Adipocyte (in vitro differentiated cells): ENCODE data around the gene SCGB1C1.

Source experiments
- DNase-seq: peaks from one replicate; pipeline ENCODE4 v3.0.0-alpha.2; 2015; ENCODE audit warnings: low read depth
- H3K27me3 ChIP-seq: replicated peaks from 2 replicates; pipeline ENCODE4 v1.7.0; 2013; ENCODE audit warnings: mild to moderate bottlenecking, low read length, moderate library complexity; ENCODE audit not compliant: control insufficient read depth, insufficient read depth
- H3K36me3 ChIP-seq: 2 replicates; pipeline ENCODE4 v1.7.0; 2013; ENCODE audit warnings: low read length, mild to moderate bottlenecking, moderate library complexity; ENCODE audit not compliant: control insufficient read depth, insufficient read depth, severe bottlenecking
- H3K4me1 ChIP-seq: 2 replicates; pipeline ENCODE4 v1.7.0; 2013; ENCODE audit warnings: mild to moderate bottlenecking, low read length, moderate library complexity; ENCODE audit not compliant: control insufficient read depth, insufficient read depth
- H3K4me3 ChIP-seq: 2 replicates; pipeline ENCODE4 v1.7.0; 2013; ENCODE audit warnings: mild to moderate bottlenecking, low read length, moderate library complexity
- H3K9ac ChIP-seq: 2 replicates; pipeline ENCODE4 v1.7.0; 2013; ENCODE audit warnings: mild to moderate bottlenecking, low read length, moderate library complexity
- H3K9me3 ChIP-seq: 2 replicates; pipeline ENCODE4 v1.7.0; 2013; ENCODE audit warnings: mild to moderate bottlenecking, low read length, moderate library complexity; ENCODE audit not compliant: control insufficient read depth

SCGB1C1 gene

DNA sequence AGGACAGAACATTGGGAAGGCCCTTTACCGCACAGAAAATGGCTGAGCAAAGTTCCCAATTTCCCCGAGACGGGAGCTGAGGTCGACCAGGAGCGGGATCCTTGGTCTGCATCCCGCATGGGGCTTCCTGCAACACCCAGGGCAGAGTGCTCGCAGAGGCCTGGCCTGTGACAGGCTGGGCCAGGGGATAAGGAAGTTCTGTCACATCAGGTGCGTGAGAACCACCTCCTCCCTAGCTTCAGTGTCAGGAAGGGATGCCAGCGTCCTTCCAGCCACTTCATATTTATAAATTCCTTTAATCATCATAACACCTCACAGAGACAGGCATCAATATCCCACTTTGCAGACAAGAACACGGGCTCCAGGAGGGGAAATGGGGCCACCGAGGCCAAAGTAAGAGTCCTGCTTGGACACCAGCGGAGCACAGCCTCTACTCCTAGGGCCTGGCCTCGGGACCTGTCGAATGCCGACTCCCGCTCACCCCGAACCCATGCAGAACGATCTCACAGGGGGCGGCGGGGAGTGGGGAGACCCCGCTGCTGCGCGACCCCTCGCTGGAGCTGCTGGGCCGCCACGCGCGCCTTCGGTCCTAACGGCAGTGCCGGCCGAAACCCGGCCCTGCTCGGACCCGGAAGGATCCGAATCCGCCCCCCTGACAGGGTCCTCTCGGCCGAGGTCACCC lies 13.8 kb downstream of the SCGB1C1 start:
- peak; percentile 53 for DNase-seq
- no peaks in the 10 kb centered on the region for H3K9me3 ChIP-seq

DNA sequence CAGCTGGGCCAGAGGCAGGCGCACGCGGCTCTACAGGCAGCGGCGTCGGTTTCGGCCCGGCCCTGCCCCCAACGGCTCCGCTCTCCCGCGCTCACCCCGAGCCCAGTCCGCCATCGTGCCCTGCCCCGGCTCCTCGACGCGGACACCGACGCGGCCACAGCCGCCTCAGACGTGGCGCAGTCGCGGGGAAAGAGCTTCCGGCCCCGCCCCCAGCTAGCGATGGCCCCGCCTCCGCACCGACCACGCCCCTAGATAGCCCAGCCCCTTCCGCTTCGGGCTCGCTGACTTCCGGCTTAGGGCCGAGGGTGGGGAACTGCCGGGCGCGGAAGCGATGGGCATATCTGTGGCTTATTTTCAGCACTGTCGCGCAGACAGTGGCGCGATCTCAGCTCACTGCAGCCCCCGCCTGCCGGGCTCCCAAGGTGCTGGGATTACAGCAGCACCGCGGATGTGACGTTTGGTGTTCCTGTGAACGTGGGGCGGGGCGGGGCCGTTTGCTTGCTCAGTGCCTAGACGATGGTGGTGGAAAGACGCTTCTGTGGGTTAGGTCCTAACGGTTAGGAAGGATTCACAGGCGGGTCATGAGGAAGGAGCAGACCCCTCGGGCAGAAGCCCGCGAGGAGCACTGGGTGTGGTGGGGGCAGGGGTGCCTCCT lies 14.5 kb downstream of the SCGB1C1 start, which contains the start of the genes BET1L and RIC8A:
Gene BET1L (minus strand): TSS at position 192 of the 655 bp plus-strand sequence. CDS start 78 bp downstream, at position 114.
Gene RIC8A (plus strand): TSS at position 501 of the 655 bp plus-strand sequence. CDS start 1,147 bp downstream, outside the sequence.
- Histone ChIP-seq H3K4me1 (peaks cover 52% of the 10 kb centered on the region), H3K4me3 (peak within 1 kb of the TSS; percentile 99), H3K36me3 (peaks cover 56% of the 10 kb centered on the region), H3K9ac (peak within 1 kb of the TSS; percentile 100), H3K9me3 (no peaks in the 10 kb centered on the region), H3K27me3 (no peaks in the 10 kb centered on the region)
- DNase-seq, result peak; percentile 98

More for the DNA sequence above, 13.8 kb downstream of the SCGB1C1 start:
- peak overlapping the region; percentile 100 for H3K9ac ChIP-seq
- H3K4me3 ChIP-seq, result peak overlapping the region; percentile 99
- peaks cover 52% of the 10 kb centered on the region for H3K4me1 ChIP-seq
- peaks cover 49% of the 10 kb centered on the region for H3K36me3 ChIP-seq
- H3K27me3 ChIP-seq, result no peaks in the 10 kb centered on the region

DNA sequence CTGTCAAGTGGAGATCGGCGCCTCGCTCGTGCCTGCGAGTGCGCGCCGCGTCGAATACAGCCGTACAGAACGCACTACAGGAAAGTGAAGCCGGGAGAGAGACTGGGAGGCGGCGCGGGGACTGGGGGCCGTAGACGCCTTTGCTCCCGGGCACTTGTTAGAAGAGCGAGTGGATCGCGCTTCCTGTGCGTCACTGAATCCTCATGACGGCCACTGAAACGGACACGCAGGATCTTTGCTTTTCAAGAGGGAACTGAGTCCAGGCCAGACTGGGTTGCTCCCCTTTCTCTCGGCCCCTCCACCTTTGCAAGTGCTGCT lies 14.9 kb downstream of the SCGB1C1 start:
- H3K9me3 ChIP-seq, result no peaks in the 10 kb centered on the region
- DNase-seq, result peak; percentile 79
- peaks cover 61% of the 10 kb centered on the region for H3K36me3 ChIP-seq
- peak overlapping the region; percentile 100 for H3K9ac ChIP-seq
- no peaks in the 10 kb centered on the region for H3K27me3 ChIP-seq
- H3K4me1 ChIP-seq, result peaks cover 52% of the 10 kb centered on the region
- H3K4me3 ChIP-seq, result peak overlapping the region; percentile 99

DNA sequence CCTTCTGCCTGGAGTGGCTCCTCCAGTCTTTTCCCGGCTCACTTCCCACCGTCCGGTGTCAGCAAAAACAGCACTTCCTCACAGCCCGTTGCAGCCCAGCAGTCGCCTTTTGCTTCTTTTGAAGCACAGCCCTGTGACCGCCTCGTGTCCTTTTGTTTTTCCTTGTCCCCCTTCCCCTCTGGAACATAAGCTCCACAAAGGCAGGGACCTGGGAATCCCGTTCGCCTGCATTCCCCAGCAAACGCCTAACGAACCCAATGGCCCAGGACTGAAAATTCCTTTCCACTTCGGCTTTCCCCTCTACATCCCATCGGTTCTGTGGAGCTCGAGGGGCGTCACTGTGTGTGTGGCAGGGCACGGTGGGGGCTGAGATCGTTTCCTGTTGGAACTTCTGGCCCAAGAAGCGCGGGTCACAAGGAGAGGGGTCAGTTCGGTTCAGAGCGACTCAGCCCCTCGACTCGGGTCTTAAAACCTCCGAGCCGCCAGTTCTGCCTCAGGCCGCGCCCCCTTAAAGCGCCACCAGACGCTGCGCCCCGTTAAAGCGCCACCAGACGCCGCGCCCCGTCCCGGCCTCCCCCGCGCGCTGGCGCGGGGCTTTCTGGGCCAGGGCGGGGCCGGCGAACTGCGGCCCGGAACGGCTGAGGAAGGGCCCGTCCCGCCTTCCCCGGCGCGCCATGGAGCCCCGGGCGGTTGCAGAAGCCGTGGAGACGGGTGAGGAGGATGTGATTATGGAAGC lies 15.5 kb downstream of the SCGB1C1 start:
- H3K9me3 ChIP-seq, result no peaks in the 10 kb centered on the region
- peak overlapping the region; percentile 99 for H3K4me3 ChIP-seq
- peaks cover 61% of the 10 kb centered on the region for H3K36me3 ChIP-seq
- H3K9ac ChIP-seq, result peak overlapping the region; percentile 100
- no peaks in the 10 kb centered on the region for H3K27me3 ChIP-seq
- H3K4me1 ChIP-seq, result peaks cover 50% of the 10 kb centered on the region
- DNase-seq, result peak; percentile 92

DNA sequence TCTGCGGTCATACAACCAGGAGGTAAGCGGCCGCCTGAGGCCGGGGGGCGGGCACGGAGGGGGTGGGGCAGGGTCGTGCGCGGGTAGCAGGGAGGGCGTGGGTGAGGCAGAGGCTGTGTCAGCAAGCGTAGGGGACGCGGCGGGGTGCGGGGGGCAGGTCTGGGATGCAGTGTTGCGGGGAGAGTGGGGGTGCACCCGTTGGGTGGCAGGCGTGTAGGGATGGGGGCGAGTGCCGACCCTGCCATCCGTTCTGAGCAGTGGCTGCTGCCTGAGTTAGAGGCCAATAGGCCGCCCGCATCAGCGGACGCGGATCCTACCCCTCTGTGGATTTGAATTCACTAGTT lies 16.0 kb downstream of the SCGB1C1 start:
- Histone ChIP-seq H3K27me3 (no peaks in the 10 kb centered on the region), H3K9me3 (no peaks in the 10 kb centered on the region), H3K9ac (peak overlapping the region; percentile 100), H3K4me3 (peak overlapping the region; percentile 99), H3K4me1 (peaks cover 45% of the 10 kb centered on the region), H3K36me3 (peaks cover 60% of the 10 kb centered on the region)
- DNase-seq, result no peak

DNA sequence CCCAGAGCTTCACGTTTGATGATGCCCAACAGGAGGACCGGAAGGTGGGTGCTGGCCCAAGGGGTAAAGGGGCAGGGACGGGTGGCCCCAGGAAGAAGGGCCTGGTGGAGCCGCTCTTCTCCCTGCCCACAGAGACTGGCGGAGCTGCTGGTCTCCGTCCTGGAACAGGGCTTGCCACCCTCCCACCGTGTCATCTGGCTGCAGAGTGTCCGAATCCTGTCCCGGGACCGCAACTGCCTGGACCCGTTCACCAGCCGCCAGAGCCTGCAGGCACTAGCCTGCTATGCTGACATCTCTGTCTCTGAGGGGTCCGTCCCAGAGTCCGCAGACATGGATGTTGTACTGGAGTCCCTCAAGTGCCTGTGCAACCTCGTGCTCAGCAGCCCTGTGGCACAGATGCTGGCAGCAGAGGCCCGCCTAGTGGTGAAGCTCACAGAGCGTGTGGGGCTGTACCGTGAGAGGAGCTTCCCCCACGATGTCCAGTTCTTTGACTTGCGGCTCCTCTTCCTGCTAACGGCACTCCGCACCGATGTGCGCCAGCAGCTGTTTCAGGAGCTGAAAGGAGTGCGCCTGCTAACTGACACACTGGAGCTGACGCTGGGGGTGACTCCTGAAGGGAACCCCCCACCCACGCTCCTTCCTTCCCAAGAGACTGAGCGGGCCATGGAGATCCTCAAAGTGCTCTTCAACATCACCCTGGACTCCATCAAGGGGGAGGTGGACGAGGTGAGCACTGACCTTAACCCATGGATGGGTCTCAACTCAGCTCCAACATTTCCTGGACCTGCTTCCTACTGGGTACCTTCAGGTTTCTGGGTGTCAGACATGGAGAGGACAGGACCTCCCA lies 16.6 kb downstream of the SCGB1C1 start:
- Histone ChIP-seq H3K9ac (peak overlapping the region; percentile 100), H3K4me3 (peak overlapping the region; percentile 99), H3K9me3 (no peaks in the 10 kb centered on the region), H3K4me1 (peaks cover 38% of the 10 kb centered on the region), H3K36me3 (peaks cover 60% of the 10 kb centered on the region), H3K27me3 (no peaks in the 10 kb centered on the region)
- peak; percentile 12 for DNase-seq

DNA sequence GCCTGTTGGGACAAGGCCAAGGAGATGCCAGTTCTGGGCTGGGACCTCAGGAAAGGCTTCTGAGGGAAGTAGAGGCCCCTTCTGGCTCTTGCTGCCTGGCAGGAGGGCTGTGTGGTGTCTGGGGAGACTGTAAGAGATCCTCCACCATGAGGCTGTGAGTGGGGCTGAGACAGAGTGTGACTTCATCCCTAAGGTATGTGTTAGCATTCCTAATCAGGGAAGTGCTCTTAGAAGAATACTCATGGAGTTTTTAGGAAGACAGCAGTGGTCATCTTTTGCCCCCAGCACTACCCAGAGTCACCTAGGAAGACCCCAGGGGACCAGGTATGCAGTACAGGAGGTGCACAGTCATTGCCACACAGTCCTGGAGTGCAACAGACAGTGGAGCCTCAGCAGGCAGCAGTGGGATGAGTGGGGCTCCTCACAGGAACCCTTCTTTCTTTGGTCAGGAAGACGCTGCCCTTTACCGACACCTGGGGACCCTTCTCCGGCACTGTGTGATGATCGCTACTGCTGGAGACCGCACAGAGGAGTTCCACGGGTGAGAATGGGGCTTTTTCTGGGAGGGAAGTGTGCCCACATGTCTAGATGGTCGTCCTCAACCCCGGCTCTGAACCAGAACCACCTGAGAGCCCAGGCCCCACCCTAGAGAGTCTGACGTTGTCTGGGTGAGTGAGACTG lies 17.4 kb downstream of the SCGB1C1 start:
- Histone ChIP-seq H3K27me3 (no peaks in the 10 kb centered on the region), H3K9me3 (no peaks in the 10 kb centered on the region), H3K4me1 (peaks cover 33% of the 10 kb centered on the region), H3K4me3 (peak overlapping the region; percentile 99), H3K9ac (peak overlapping the region; percentile 100), H3K36me3 (peaks cover 58% of the 10 kb centered on the region)
- peak; percentile 66 for DNase-seq

DNA sequence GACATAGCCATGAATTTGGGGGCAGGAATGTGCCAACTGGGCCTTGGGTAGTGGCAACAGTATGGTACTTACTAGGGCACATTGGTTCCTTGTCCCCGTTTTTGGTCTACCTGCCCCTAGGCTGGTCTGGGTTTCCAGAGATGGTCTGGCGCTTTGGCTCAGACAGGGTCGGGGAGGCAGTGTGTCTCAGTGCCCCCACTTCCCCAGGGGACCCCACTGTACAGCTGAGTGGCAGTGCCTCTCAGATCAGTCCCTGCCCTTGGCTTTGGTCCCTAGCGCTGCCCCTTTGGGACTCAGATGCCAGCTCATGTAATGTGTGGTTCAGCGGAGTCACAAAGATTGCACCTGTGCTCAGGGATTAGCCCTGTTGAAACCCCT lies 17.9 kb downstream of the SCGB1C1 start:
- H3K27me3 ChIP-seq, result no peaks in the 10 kb centered on the region
- no peak for DNase-seq
- peaks cover 59% of the 10 kb centered on the region for H3K36me3 ChIP-seq
- peak overlapping the region; percentile 99 for H3K4me3 ChIP-seq
- peaks cover 28% of the 10 kb centered on the region for H3K4me1 ChIP-seq
- peak overlapping the region; percentile 100 for H3K9ac ChIP-seq
- H3K9me3 ChIP-seq, result no peaks in the 10 kb centered on the region

DNA sequence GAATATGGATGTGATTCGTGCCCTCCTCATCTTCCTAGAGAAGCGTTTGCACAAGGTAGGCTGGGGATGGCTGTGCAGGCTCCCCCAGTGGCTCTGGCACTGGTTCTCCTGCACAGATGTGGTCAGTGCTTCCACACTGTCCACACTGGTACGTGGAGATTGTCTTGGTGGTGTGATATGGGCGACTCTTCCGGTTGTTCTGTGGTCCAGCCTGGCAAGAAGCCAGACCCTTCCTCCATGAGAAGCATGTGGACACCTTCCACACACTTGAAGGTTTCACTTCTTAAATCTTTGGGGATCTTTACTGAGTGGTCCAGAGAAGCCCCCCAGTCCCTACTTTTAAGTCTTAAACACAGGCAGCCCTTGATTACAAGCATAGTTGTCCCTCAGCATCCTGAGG lies 18.4 kb downstream of the SCGB1C1 start:
- no peak for DNase-seq
- Histone ChIP-seq H3K9ac (peak overlapping the region; percentile 100), H3K27me3 (no peaks in the 10 kb centered on the region), H3K36me3 (peaks cover 64% of the 10 kb centered on the region), H3K4me3 (no peak overlapping the region), H3K9me3 (no peaks in the 10 kb centered on the region), H3K4me1 (peaks cover 23% of the 10 kb centered on the region)

DNA sequence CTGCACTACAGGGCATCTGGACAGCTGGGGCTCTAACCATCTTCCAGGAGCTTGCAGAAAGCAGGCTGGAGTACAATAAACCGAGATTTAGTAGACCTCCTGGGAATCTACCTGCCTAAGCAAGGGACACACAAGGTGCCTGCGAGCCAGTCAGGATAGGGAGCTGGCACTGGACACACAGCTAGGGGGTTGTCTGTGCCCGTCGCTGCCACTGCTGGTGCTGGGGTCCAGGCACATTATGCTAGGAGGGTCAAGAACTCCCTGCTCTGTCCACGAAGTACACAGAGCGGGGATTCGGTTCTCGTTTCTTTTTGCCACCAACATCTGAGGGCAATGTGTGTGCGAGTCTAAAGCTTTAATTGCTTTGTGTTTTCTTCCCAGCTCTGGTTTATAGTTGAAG lies 18.9 kb downstream of the SCGB1C1 start:
- Histone ChIP-seq H3K9me3 (no peaks in the 10 kb centered on the region), H3K9ac (no peak overlapping the region), H3K4me3 (no peak overlapping the region), H3K4me1 (peaks cover 21% of the 10 kb centered on the region), H3K36me3 (peaks cover 68% of the 10 kb centered on the region), H3K27me3 (no peaks in the 10 kb centered on the region)
- DNase-seq, result no peak
